GM18517 (cell line): Measurements from ENCODE around the gene SRMS.

Experiments
- ATAC-seq: cut with Tn5 transposase; IDR thresholded peaks from one replicate; pipeline ENCODE4 v1.9.1; 2021; ENCODE audit warnings: mild to moderate bottlenecking, moderate library complexity; ENCODE audit not compliant: unreplicated experiment

Gene SRMS

GRCh38 chr20:63492518-63492917 lies 55.0 kb downstream of the SRMS start:
- ATAC-seq, result no peak

GRCh38 chr20:63491635-63492230 lies 55.8 kb downstream of the SRMS start:
- no peak for ATAC-seq

GRCh38 chr20:63491078-63491477 lies 56.5 kb downstream of the SRMS start:
- no peak for ATAC-seq
